ENCODE data around the gene ADTRP. TPM values are rescaled to one million over a fixed set of nuclear protein-coding genes. Genes with fewer than 3 reads are reported as not detected.
A peak's percentile ranks its signal among the peaks of the same experiment; 100 is the strongest.

Gene ADTRP
- total and polyA plus RNA-seq, 10 of the 15 experiments (the other 5 are each of a cell fraction or from before 2014, with no cell fraction given) = 0.10 to 2.6 (median 2.1) TPM

- TF ChIP-seq, protein P1, sequence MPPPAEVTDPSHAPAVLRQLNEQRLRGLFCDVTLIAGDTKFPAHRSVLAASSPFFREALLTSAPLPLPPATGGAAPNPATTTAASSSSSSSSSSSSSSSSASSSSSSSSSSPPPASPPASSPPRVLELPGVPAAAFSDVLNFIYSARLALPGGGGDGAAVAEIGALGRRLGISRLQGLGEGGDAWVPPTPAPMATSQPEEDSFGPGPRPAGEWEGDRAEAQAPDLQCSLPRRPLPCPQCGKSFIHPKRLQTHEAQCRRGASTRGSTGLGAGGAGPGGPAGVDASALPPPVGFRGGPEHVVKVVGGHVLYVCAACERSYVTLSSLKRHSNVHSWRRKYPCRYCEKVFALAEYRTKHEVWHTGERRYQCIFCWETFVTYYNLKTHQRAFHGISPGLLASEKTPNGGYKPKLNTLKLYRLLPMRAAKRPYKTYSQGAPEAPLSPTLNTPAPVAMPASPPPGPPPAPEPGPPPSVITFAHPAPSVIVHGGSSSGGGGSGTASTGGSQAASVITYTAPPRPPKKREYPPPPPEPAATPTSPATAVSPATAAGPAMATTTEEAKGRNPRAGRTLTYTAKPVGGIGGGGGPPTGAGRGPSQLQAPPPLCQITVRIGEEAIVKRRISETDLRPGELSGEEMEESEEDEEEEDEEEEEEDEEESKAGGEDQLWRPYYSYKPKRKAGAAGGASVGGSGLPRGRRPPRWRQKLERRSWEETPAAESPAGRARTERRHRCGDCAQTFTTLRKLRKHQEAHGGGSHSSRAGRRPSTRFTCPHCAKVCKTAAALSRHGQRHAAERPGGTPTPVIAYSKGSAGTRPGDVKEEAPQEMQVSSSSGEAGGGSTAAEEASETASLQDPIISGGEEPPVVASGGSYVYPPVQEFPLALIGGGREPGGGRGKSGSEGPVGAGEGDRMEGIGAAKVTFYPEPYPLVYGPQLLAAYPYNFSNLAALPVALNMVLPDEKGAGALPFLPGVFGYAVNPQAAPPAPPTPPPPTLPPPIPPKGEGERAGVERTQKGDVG (CRISPR knock-in tag; IDR thresholded peaks at IDR 0.05) = no peak
- TF ChIP-seq, protein P2, sequence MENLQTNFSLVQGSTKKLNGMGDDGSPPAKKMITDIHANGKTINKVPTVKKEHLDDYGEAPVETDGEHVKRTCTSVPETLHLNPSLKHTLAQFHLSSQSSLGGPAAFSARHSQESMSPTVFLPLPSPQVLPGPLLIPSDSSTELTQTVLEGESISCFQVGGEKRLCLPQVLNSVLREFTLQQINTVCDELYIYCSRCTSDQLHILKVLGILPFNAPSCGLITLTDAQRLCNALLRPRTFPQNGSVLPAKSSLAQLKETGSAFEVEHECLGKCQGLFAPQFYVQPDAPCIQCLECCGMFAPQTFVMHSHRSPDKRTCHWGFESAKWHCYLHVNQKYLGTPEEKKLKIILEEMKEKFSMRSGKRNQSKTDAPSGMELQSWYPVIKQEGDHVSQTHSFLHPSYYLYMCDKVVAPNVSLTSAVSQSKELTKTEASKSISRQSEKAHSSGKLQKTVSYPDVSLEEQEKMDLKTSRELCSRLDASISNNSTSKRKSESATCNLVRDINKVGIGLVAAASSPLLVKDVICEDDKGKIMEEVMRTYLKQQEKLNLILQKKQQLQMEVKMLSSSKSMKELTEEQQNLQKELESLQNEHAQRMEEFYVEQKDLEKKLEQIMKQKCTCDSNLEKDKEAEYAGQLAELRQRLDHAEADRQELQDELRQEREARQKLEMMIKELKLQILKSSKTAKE (IDR thresholded peaks at IDR 0.05; ENCODE audit: low read depth, poor library complexity, severe bottlenecking) = peak; percentile 82
- TF ChIP-seq, protein P3, sequence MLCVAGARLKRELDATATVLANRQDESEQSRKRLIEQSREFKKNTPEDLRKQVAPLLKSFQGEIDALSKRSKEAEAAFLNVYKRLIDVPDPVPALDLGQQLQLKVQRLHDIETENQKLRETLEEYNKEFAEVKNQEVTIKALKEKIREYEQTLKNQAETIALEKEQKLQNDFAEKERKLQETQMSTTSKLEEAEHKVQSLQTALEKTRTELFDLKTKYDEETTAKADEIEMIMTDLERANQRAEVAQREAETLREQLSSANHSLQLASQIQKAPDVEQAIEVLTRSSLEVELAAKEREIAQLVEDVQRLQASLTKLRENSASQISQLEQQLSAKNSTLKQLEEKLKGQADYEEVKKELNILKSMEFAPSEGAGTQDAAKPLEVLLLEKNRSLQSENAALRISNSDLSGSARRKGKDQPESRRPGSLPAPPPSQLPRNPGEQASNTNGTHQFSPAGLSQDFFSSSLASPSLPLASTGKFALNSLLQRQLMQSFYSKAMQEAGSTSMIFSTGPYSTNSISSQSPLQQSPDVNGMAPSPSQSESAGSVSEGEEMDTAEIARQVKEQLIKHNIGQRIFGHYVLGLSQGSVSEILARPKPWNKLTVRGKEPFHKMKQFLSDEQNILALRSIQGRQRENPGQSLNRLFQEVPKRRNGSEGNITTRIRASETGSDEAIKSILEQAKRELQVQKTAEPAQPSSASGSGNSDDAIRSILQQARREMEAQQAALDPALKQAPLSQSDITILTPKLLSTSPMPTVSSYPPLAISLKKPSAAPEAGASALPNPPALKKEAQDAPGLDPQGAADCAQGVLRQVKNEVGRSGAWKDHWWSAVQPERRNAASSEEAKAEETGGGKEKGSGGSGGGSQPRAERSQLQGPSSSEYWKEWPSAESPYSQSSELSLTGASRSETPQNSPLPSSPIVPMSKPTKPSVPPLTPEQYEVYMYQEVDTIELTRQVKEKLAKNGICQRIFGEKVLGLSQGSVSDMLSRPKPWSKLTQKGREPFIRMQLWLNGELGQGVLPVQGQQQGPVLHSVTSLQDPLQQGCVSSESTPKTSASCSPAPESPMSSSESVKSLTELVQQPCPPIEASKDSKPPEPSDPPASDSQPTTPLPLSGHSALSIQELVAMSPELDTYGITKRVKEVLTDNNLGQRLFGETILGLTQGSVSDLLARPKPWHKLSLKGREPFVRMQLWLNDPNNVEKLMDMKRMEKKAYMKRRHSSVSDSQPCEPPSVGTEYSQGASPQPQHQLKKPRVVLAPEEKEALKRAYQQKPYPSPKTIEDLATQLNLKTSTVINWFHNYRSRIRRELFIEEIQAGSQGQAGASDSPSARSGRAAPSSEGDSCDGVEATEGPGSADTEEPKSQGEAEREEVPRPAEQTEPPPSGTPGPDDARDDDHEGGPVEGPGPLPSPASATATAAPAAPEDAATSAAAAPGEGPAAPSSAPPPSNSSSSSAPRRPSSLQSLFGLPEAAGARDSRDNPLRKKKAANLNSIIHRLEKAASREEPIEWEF (IDR thresholded peaks at IDR 0.05; ENCODE audit: insufficient replicate concordance, low read depth, low read length) = peak; percentile 87
- TF ChIP-seq ZNF384 (IDR thresholded peaks at IDR 0.05; ENCODE audit: borderline replicate concordance, low read depth, low read length) (peak; percentile 37; the same call in 1 of the 2 replicates), TARDBP (IDR thresholded peaks at IDR 0.05; ENCODE audit: borderline replicate concordance) (peak; percentile 74; the same call in 1 of the 2 replicates), ZNF622 (IDR thresholded peaks at IDR 0.05) (no peak), SMAD5 (IDR thresholded peaks at IDR 0.05; ENCODE audit: low read depth) (0 out of 2 replicates have a peak, but pooled peaks have one; percentile 47), NFYA (IDR thresholded peaks at IDR 0.05; ENCODE audit: borderline replicate concordance, low read depth, low read length) (no peak), FOS (IDR thresholded peaks at IDR 0.05; ENCODE audit: borderline replicate concordance, extremely low read depth, insufficient read length) (no peak), ZSCAN29 (IDR thresholded peaks at IDR 0.05) (no peak), NRF1 (conservative IDR thresholded peaks at IDR 0.05; ENCODE audit: low read depth, low read length) (no peak), CEBPB (IDR thresholded peaks at IDR 0.05; ENCODE audit: borderline replicate concordance in 1 of 2, low read depth in 2 of 2, low read length in 2 of 2) (peak in 1 of 2 experiments; percentile 86; a peak in 1 of 4 replicates)
- TF ChIP-seq, protein P4, sequence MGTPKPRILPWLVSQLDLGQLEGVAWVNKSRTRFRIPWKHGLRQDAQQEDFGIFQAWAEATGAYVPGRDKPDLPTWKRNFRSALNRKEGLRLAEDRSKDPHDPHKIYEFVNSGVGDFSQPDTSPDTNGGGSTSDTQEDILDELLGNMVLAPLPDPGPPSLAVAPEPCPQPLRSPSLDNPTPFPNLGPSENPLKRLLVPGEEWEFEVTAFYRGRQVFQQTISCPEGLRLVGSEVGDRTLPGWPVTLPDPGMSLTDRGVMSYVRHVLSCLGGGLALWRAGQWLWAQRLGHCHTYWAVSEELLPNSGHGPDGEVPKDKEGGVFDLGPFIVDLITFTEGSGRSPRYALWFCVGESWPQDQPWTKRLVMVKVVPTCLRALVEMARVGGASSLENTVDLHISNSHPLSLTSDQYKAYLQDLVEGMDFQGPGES (IDR thresholded peaks at IDR 0.05) = no peak
Observed at GRCh38 chr6:11732036-11732631, 46.5 kb downstream of the ADTRP start (continued).
